ENCODE results near the gene MST1R.
A peak's percentile ranks its signal among the peaks of the same experiment; 100 is the strongest.
"Not testable (repeated sequence)": the region's sequence is repeated elsewhere in the genome, so short reads cannot be mapped to it uniquely, and the experiment has no call there.

MST1R gene

GRCh38 chr3:49925485-49925884, 21.8 kb upstream of the MST1R start:
- TF ChIP-seq CTCF (IDR thresholded peaks at IDR 0.05; ENCODE audit: insufficient read depth, low read depth, low read length, missing control alignments), result no peak
- no peak for DNase-seq (ENCODE audit: low read depth)
- H3K4me3 ChIP-seq (ENCODE audit: low read length), result no peak overlapping the region

GRCh38 chr3:49924683-49925082, 21.0 kb upstream of the MST1R start:
- no peak overlapping the region for H3K4me3 ChIP-seq (ENCODE audit: low read length)
- no peak for TF ChIP-seq CTCF (IDR thresholded peaks at IDR 0.05; ENCODE audit: insufficient read depth, low read depth, low read length, missing control alignments)
- peak; percentile 90 for DNase-seq (ENCODE audit: low read depth)

DNA sequence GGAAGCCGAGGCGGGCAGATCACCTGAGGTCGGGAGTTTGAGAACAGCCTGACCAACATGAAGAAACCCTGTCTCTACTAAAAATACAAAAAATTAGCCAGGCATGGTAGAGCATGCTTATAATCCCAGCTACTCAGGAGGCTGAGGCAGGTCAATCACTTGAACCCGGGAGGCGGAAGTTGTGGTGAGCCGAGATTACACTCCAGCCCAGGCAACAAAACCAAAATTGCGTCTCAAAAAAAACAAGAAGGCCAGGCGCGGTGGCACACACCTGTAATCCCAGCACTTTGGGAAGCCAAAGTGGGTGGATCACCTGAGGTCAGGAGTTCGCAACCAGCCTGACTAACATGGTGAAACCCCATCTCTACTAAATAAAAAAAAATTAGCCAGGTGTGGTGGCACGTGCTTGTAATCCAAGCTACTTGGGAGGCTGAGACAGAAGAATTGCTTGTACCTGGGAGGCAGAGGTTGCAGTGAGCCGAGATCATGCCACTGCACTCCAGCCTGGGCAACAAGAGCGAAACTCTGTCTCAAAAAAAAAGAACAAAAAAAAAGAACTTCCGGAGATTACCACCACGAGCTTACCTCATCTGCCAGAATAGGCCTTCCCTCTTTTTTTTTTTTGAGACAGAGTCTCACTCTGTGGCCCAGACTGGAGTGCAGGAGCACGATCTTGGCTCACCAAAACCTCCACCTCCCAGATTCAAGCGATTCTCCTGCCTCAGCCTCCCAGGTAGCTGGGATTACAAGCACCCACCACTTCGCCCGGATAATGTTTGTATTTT, 14.3 kb upstream of the MST1R start:
- DNase-seq (ENCODE audit: low read depth); H3K4me3 ChIP-seq (ENCODE audit: low read length): not testable (repeated sequence)

GRCh38 chr3:49916686-49917085, 13.0 kb upstream of the MST1R start:
- no peak for TF ChIP-seq CTCF (IDR thresholded peaks at IDR 0.05; ENCODE audit: insufficient read depth, low read depth, low read length, missing control alignments)
- H3K4me3 ChIP-seq (ENCODE audit: low read length), result no peak overlapping the region
- DNase-seq (ENCODE audit: low read depth), result no peak

DNA sequence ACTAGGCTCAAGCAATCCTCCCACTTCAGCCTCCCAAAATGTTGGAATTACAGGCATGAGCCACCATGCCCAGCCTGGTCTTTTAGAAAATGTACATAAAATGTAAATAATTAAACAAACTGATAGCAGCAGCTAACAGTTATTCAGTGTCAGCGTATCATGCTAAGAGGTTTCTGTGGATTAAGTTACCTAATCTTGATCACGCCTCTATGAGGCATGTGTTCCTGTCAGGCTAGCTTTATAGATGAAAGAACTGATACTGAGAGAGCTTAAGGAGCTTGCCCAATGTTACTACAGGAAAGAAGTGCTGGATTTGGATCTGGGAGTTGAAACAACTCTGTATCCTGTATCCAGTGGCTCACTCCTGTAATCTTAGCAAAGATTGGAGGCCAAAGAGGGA, 11.2 kb upstream of the MST1R start:
- H3K4me3 ChIP-seq (ENCODE audit: low read length), result no peak overlapping the region
- DNase-seq (ENCODE audit: low read depth), result peak; percentile 69
- TF ChIP-seq CTCF (IDR thresholded peaks at IDR 0.05; ENCODE audit: insufficient read depth, low read depth, low read length, missing control alignments), result no peak

GRCh38 chr3:49912881-49913281, 9.2 kb upstream of the MST1R start:
- no peak for TF ChIP-seq CTCF (IDR thresholded peaks at IDR 0.05; ENCODE audit: insufficient read depth, low read depth, low read length, missing control alignments)
- H3K4me3 ChIP-seq (ENCODE audit: low read length), result no peak overlapping the region
- DNase-seq (ENCODE audit: low read depth), result no peak

- no peak for TF ChIP-seq CTCF (IDR thresholded peaks at IDR 0.05; ENCODE audit: insufficient read depth, low read depth, low read length, missing control alignments)
- H3K4me3 ChIP-seq (ENCODE audit: low read length), result no peak overlapping the region
- DNase-seq (ENCODE audit: low read depth), result no peak
Observed at GRCh38 chr3:49911611-49912010, 7.9 kb upstream of the MST1R start.

Measured in epithelial cell of esophagus (primary cell).